Prostate gland (tissue), 2 donors: Measurements from ENCODE around the gene C20orf96.

Source experiments
- POLR2A ChIP-seq: fragments of 450-650 bp; IDR thresholded peaks from one replicate; pipeline ENCODE4 v1.6.1; 2016; ENCODE audit warnings: antibody characterized with exemption, mild to moderate bottlenecking
- POLR2AphosphoS5 ChIP-seq: sonication (generic); formaldehyde crosslinking; IDR thresholded peaks from one replicate; pipeline ENCODE4 v1.6.1; 2017; ENCODE audit warnings: antibody characterized with exemption
- TF ChIP-seq, protein P1 (sequence below), 4 experiments: fragments of 200-600 bp in 2 of 4; fragments of 450-650 bp in 2 of 4; sonication (generic) in 2 of 4; IDR thresholded peaks; 1 replicate in 3 of 4; 2 replicates in 1 of 4; pipeline ENCODE4 v1.5.1; 2016 to 2019; ENCODE audit warnings: antibody characterized with exemption in 4 of 4, mild to moderate bottlenecking in 2 of 4, moderate library complexity in 2 of 4

DNA sequence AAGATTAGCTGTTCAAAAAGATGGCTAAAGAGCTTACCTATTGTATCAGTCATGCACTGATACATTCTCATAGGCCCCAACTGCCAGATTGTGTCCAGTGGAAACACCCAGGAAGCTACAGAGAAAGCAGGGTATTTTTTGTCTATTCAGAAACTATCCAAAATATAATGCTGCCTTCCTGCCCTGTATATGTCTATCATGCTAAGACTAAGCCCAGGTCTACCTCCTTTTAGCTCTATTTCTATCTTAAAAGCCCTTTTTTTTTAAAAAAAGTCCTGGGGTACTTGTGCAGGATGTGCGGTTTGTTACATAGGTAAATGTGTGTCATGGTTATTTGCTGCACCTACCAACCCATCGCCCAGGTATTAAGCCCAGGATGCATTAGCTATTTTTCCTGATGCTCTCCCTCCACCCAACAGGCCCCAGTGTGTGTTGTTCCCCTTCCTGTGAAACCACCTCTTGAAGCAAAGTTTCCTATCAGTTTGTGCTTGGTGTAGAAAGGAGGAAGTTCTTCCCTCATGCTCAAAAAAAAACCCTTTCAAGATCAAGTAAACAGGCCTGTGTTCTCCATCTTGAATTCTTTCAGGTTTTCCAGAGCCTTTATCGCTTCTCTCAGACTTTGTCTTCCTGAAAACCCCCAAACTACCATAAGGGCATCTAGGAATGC lies 63.0 kb downstream of the C20orf96 start:
- TF ChIP-seq POLR2AphosphoS5 (no peak), POLR2A (no peak)
- TF ChIP-seq, protein P1, sequence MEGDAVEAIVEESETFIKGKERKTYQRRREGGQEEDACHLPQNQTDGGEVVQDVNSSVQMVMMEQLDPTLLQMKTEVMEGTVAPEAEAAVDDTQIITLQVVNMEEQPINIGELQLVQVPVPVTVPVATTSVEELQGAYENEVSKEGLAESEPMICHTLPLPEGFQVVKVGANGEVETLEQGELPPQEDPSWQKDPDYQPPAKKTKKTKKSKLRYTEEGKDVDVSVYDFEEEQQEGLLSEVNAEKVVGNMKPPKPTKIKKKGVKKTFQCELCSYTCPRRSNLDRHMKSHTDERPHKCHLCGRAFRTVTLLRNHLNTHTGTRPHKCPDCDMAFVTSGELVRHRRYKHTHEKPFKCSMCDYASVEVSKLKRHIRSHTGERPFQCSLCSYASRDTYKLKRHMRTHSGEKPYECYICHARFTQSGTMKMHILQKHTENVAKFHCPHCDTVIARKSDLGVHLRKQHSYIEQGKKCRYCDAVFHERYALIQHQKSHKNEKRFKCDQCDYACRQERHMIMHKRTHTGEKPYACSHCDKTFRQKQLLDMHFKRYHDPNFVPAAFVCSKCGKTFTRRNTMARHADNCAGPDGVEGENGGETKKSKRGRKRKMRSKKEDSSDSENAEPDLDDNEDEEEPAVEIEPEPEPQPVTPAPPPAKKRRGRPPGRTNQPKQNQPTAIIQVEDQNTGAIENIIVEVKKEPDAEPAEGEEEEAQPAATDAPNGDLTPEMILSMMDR (IDR thresholded peaks at IDR 0.05): no peak
